Naive B cell (primary cell): ENCODE results near the gene ZBTB49. TPM values are rescaled to one million over a fixed set of nuclear protein-coding genes. Genes with fewer than 3 reads are reported as not detected.

Experiments used
- ATAC-seq, 2 donors: fragments of 150-1000 bp; cut with Tn5 transposase; 2 replicates each; pipeline ENCODE4 v1.10.0; 2021; ENCODE audit warnings: low read depth in 2 of 2, mild to moderate bottlenecking in 2 of 2, moderate library complexity in 2 of 2
- DNase-seq: peaks from one replicate; pipeline ENCODE4 v3.0.0; 2022
- H3K27ac Mint-ChIP-seq, 6 donors: one replicate each; pipeline ENCODE4 v1.8.0; 2020 to 2022; ENCODE audit warnings: mild to moderate bottlenecking in 6 of 6, mixed read lengths in 6 of 6, moderate library complexity in 5 of 6, inconsistent platforms in 2 of 6
- H3K27me3 Mint-ChIP-seq, 3 donors: one replicate each; pipeline ENCODE4 v1.8.0; 2021 to 2022; ENCODE audit warnings: mixed read lengths in 3 of 3, mild to moderate bottlenecking in 1 of 3
- H3K36me3 Mint-ChIP-seq, 2 donors: one replicate each; pipeline ENCODE4 v1.8.0; 2020 to 2022; ENCODE audit warnings: mixed read lengths in 2 of 2, inconsistent platforms in 1 of 2, mild to moderate bottlenecking in 1 of 2
- H3K4me1 Mint-ChIP-seq, 3 donors: one replicate each; pipeline ENCODE4 v1.8.0; 2020 to 2022; ENCODE audit warnings: mixed read lengths in 3 of 3, inconsistent platforms in 1 of 3, mild to moderate bottlenecking in 1 of 3, moderate library complexity in 1 of 3
- H3K4me3 Mint-ChIP-seq, 8 donors: one replicate each; pipeline ENCODE4 v1.8.0; 2020 to 2022; ENCODE audit warnings: mild to moderate bottlenecking in 8 of 8, mixed read lengths in 8 of 8, moderate library complexity in 8 of 8, inconsistent platforms in 2 of 8
- H3K9me3 Mint-ChIP-seq, 7 donors: one replicate each; pipeline ENCODE4 v1.8.0; 2020 to 2022; ENCODE audit warnings: mixed read lengths in 7 of 7, mild to moderate bottlenecking in 5 of 7, inconsistent platforms in 2 of 7, moderate library complexity in 1 of 7
- polyA plus RNA-seq, 6 donors: library from polyadenylated mRNA; unstranded; fragments of 300-500 nt; fragmentation: Illumina TruSeq; gene quantifications; one replicate each; pipeline ENCODE4 v1.2.3, GENCODE V29; 2021; ENCODE audit warnings: low read depth in 6 of 6

ZBTB49 gene
- polyA plus RNA-seq, 6 donors from 2014 or later, result 3.3 to 10.6 (median 4.8) TPM

DNA sequence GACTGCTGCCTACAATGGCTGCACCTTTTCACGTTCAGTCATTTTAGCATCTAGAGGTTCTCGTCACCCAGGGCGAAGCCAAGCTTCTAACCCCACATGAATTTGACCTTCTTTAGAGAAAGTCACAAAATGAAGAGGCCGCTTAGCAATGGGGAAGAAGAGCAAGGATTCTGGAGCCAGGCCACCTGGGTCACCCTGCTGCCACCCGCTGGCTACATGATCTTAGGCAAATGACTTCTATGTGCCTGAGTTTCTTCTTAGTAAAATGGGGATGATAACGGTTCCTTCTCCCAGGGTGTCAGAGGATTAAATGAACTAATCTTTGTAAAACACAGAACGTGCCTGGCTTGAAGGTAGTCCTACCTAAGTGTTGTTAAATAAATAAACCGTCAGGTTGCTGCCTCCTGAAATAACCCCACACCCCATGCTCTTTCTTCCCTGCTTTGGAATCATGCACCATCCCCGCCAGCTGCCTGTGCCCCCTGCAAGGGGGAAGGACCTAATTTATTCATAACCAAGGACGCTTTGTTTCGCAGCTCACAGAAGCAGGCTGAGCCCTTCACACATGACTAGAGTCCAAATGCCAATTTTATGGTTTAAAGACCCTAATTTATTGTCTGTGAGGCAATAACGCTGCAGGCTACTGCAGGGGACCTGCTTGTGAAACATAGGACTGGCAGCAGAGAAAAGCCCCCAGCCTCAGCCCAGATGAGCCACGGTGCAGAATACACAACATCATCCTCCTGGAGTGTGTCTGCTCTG is 68.2 kb downstream of the ZBTB49 start:
- Mint-ChIP-seq H3K27ac (no peak overlapping the region), H3K4me3 (no peak overlapping the region), H3K27me3 (peaks cover 39 to 71% (median 66%) of the 10 kb centered on the region in 3 donors), H3K4me1 (no peaks in the 10 kb centered on the region), H3K9me3 (peaks cover 0 to 7% (median 2%) of the 10 kb centered on the region in 7 donors), H3K36me3 (no peaks in the 10 kb centered on the region)
- DNase-seq (no peak), ATAC-seq (no peak)

GRCh38 chr4:4361883-4362282 is 71.8 kb downstream of the ZBTB49 start:
- no peak for ATAC-seq
- Mint-ChIP-seq H3K9me3 (peaks cover 11 to 23% (median 12%) of the 10 kb centered on the region in 7 donors), H3K27me3 (peaks cover 36 to 78% (median 70%) of the 10 kb centered on the region in 3 donors), H3K36me3 (peaks cover 0 to 19% of the 10 kb centered on the region in 2 donors), H3K4me3 (no peak overlapping the region), H3K4me1 (no peaks in the 10 kb centered on the region), H3K27ac (no peak overlapping the region)
- no peak for DNase-seq

DNA sequence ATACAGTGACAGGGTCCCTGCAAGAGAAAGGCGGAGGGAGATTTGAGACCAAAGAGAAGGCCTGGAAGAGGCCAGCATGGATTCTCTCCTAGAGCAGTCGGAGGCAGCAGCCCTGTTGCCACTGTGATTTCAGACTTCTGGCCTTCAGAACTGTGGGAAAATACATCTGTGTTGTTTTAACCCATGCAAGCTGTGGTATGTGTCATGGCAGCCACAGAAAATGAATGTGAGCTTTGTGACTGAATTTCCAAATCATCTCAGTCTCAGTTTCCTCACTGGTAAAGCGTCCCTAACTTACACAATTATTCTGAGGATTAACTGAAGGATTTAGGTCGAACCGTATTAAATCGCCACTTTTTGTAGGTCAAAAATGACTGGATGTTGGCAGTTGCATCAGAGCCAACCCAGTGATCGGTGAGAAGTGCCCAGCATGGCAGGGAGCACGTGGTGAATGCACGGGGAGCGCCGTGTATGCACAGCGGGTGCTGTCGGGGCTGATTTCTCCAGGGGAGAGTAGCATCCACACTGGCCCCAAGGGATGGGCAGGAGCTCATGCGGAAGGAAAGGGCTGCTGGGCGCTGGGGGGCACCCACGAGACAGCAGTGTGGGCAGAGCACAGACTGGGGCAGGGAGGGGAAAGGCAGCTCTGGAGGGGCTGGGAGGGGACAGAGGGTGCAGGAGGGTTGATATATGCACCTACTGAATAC is 73.1 kb downstream of the ZBTB49 start:
- H3K27ac Mint-ChIP-seq, result no peak overlapping the region
- H3K4me1 Mint-ChIP-seq, result no peaks in the 10 kb centered on the region
- peaks cover 11 to 31% (median 15%) of the 10 kb centered on the region in 7 donors for H3K9me3 Mint-ChIP-seq
- ATAC-seq (no peak), DNase-seq (no peak)
- peaks cover 0 to 21% of the 10 kb centered on the region in 2 donors for H3K36me3 Mint-ChIP-seq
- no peak overlapping the region for H3K4me3 Mint-ChIP-seq
- H3K27me3 Mint-ChIP-seq, result peaks cover 31 to 71% (median 62%) of the 10 kb centered on the region in 3 donors

DNA sequence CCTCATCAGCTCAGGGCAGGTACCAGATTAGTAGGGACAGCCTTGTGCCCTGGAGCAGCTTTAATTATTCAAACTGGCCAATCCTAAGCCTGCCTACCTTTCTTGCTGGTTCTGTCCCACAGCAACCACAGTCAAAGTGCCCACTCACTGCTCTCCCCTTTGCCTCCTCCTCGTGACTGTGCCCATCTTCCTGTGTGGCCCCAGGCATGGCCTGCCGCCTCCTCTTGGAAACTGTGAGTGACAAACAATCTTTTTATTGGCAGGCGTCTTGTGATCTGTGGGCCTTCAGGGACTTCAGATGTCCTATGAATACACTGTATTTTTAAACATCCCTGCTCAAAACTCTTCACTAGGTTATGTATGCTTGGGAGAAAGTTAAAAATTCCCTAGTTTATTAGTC is 74.0 kb downstream of the ZBTB49 start:
- Mint-ChIP-seq H3K4me1 (no peaks in the 10 kb centered on the region), H3K36me3 (peaks cover 0 to 21% of the 10 kb centered on the region in 2 donors), H3K27me3 (peaks cover 29 to 71% (median 64%) of the 10 kb centered on the region in 3 donors), H3K4me3 (no peak overlapping the region), H3K9me3 (peaks cover 11 to 35% (median 15%) of the 10 kb centered on the region in 7 donors), H3K27ac (no peak overlapping the region)
- ATAC-seq (no peak), DNase-seq (no peak)

DNA sequence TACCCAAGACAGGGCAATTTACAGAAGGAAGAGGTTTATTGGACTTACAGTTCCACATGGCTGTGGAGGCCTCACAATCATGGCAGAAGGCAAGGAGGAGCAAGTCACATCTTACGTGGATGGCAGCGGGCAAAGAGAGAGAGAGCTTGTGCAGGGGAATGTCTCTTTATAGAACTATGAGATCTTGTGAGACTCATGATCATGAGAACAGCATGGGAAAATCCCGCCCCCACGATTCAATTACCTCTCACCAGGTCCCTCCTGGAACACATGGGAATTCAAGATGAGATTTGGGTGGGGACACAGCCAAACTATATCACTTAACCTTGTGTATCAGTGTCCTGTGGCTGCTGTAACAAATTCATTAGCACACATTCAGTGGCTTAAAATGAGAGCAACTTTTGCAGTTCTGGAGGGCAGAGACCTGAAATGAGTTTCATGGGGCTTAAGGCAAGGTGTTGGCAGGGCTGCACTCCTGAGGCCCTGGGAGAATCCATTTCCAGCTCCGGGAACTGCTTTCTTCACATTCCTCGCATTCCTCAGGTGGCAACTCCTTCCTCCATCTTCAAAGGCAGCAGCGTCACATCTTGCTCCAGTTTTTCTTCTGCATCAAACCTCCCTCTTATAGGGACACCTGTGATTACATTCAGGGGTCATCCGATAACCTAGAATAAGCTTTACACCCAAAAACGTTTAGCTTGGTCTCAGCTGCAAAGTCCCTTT is 74.6 kb downstream of the ZBTB49 start:
- H3K27ac Mint-ChIP-seq, result no peak overlapping the region
- DNase-seq, result no peak
- H3K9me3 Mint-ChIP-seq, result peaks cover 9 to 35% (median 15%) of the 10 kb centered on the region in 7 donors
- H3K4me3 Mint-ChIP-seq, result no peak overlapping the region
- no peak for ATAC-seq
- peaks cover 29 to 74% (median 70%) of the 10 kb centered on the region in 3 donors for H3K27me3 Mint-ChIP-seq
- H3K4me1 Mint-ChIP-seq, result no peaks in the 10 kb centered on the region
- peaks cover 0 to 24% of the 10 kb centered on the region in 2 donors for H3K36me3 Mint-ChIP-seq

DNA sequence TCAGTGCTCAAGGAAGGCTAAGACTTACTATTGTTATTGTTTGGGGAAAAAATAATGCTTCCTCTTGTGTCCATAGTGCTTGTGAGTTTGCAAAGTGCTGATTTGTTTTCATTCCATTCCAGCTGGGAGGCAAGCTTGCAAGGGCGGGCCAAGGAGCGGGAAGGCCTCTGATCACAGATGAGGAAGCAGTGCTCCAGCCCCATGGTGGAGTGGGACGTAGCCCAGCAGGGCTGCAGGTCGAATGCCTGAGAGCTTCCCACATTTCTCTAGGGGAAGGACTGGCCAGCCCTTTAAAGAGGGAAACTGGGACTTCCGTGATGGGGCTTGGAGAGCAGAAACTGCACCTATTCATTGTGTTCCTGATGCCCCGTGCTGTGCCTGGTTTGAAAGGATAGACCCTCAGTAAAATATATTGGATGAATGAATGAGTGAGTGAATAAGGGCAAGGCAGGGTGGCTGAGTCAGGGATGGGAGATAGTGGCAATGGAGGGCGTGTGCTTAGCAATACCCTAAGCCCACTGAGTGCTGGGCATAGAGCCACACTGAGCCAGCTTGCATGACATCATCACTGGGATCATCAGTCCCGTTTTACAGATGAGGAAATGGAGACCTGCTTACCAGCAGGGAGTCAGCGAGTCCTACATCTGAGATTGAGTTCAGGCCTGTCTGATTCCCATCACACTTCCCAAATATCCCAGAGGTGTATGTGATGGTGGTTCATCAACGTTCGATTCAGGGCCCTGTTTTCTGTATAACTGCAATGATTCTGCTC is 78.9 kb downstream of the ZBTB49 start:
- no peak for ATAC-seq
- no peak for DNase-seq
- H3K9me3 Mint-ChIP-seq, result peaks cover 9 to 30% (median 13%) of the 10 kb centered on the region in 7 donors
- H3K4me1 Mint-ChIP-seq, result no peaks in the 10 kb centered on the region
- H3K4me3 Mint-ChIP-seq, result no peak overlapping the region
- H3K27ac Mint-ChIP-seq, result no peak overlapping the region
- peaks cover 15 to 51% (median 39%) of the 10 kb centered on the region in 3 donors for H3K27me3 Mint-ChIP-seq
- H3K36me3 Mint-ChIP-seq, result peaks cover 0 to 29% of the 10 kb centered on the region in 2 donors

Other genes starting within 250 kb of the ZBTB49 start
- not detected for gene OTOP1, start 63.3 kb upstream of the ZBTB49 start, polyA plus RNA-seq
- 10 to 100 TPM; 23.2 to 44.8 (median 36.6) TPM for gene TMEM128, start 42.0 kb upstream of the ZBTB49 start, polyA plus RNA-seq
- gene LYAR, start 97 bp upstream of the ZBTB49 start, polyA plus RNA-seq, result 10 to 100 TPM; 12.5 to 18.3 (median 14.6) TPM
- gene NSG1, start 96.9 kb downstream of the ZBTB49 start, polyA plus RNA-seq, result under 1 TPM in 2 of 6 donors, not detected in 4; 0.10 to 0.14 TPM